Activated T-helper 17 cell treated with anti-CD3 and anti-CD28 coated beads, Interleukin-2, amount 50 U/mL, for 72 hours (primary cell): ENCODE measurements around the gene ZNF91. TPM values are rescaled to one million over a fixed set of nuclear protein-coding genes. Genes with fewer than 3 reads are reported as not detected.
A peak's percentile ranks its signal among the peaks of the same experiment; 100 is the strongest.
"Not testable (repeated sequence)": the region's sequence is repeated elsewhere in the genome, so short reads cannot be mapped to it uniquely, and the experiment has no call there.

Experiments
- ATAC-seq: fragments of 150-1000 bp; cut with Tn5 transposase; replicated peaks from 2 replicates; pipeline ENCODE4 v1.10.0; 2021; ENCODE audit warnings: mild to moderate bottlenecking, moderate library complexity
- H3K27ac Mint-ChIP-seq: one replicate; pipeline ENCODE4 v1.8.0; 2022; ENCODE audit warnings: mixed read lengths
- H3K27me3 Mint-ChIP-seq: one replicate; pipeline ENCODE4 v1.8.0; 2022; ENCODE audit warnings: mixed read lengths
- H3K36me3 Mint-ChIP-seq: one replicate; pipeline ENCODE4 v1.8.0; 2022; ENCODE audit warnings: low read depth, mild to moderate bottlenecking, mixed read lengths
- H3K4me1 Mint-ChIP-seq: one replicate; pipeline ENCODE4 v1.8.0; 2022; ENCODE audit warnings: mixed read lengths
- H3K4me3 Mint-ChIP-seq: one replicate; pipeline ENCODE4 v1.8.0; 2022; ENCODE audit warnings: mild to moderate bottlenecking, mixed read lengths
- H3K9me3 Mint-ChIP-seq: one replicate; pipeline ENCODE4 v1.8.0; 2022; ENCODE audit warnings: mixed read lengths
- total RNA-seq, 2 donors: library from RNA; stranded (reverse); gene quantifications; one replicate each; pipeline ENCODE4 v1.2.3, GENCODE V29; 2022

The ZNF91 gene
- total RNA-seq, 2 donors from 2014 or later: 23.7 to 39.9 TPM

DNA sequence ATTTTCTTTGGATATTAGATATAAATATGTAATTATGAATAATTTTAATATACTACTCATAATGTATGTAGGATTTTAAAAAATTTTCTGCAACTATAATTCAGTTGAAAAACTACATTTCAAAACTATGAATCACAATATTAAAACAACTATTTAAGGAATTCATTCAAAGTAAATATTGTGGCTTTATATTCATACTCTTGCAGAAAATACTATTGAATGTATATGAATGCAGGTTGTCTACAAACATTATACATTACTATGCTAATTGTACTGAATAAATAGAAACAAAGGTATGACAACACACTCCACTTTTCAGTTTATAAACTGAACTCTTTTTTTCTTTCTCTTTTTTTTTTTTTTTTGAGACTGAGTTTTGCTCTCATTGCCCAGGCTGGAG is 14.2 kb downstream of the ZNF91 start:
- Mint-ChIP-seq H3K4me3 (no peak overlapping the region), H3K36me3 (peaks cover 98% of the 10 kb centered on the region), H3K27me3 (no peaks in the 10 kb centered on the region), H3K4me1 (no peaks in the 10 kb centered on the region), H3K9me3 (peaks cover 11% of the 10 kb centered on the region), H3K27ac (no peak overlapping the region)
- no peak for ATAC-seq

DNA sequence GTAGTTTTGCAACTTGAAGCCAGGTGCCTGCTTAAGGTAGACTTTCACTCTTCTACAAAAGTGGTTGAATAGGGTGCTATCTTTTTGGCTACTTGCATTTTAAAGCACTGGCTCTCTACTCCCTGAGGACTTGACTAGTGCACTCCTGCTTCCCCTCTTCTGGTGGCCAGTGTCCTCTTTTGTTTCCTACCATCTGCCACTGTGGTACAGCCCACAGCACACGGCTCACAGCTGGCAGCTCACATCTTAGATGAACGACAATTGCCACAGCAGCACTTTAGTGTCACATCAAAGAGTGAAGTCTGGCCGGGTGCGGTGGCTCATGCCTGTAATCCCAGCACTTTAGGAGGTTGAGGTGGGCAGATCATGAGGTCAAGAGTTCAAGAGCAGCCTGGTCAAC is 15.6 kb downstream of the ZNF91 start:
- not testable (repeated sequence) for ATAC-seq, H3K9me3 Mint-ChIP-seq, H3K27me3 Mint-ChIP-seq, H3K27ac Mint-ChIP-seq, H3K4me1 Mint-ChIP-seq
- Mint-ChIP-seq H3K4me3 (peak overlapping the region; percentile 39), H3K36me3 (peaks cover 98% of the 10 kb centered on the region)

DNA sequence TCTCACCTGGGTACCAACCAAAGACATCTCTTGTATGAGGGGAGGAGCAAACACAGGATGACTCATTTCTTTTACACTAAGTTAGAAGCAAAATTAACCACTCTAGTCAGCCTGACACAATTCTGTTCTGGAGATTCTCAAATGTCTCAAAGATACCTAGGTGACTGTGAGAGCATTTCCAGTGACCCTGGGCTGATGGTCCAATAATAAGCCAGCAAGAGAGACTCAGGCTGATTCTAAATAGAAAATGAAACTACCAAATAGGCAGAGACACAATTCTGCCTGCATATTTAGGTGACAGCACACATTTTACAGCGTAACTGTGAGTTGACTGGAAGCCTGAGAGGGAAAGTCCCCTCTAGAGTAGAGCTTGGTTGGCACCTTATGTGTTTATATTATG is 16.3 kb downstream of the ZNF91 start:
- Mint-ChIP-seq H3K9me3 (peaks cover 6% of the 10 kb centered on the region), H3K27me3 (no peaks in the 10 kb centered on the region), H3K4me3 (peak overlapping the region; percentile 39), H3K36me3 (peaks cover 98% of the 10 kb centered on the region), H3K27ac (no peak overlapping the region), H3K4me1 (no peaks in the 10 kb centered on the region)
- ATAC-seq: peak; percentile 83

DNA sequence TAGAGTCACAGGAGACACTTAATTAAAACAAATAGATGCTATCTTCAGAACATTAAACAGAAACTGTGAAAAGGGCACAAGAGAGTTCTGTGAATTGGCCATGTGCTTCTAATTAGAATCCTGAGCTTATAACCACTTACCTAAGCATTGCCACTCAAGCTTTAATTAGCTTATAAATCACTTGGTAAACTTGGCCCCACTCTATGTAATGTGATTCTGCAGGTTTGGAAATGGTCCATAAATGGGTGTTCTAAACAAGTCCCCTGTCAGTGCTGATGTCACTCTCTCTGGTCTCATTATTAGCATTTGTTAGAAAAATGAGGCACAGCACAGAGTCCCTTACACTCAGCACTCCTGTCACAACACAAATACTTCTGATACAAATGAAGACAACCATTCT is 18.0 kb downstream of the ZNF91 start:
- no peak for ATAC-seq
- Mint-ChIP-seq H3K27ac (no peak overlapping the region), H3K9me3 (peaks cover 2% of the 10 kb centered on the region), H3K4me3 (no peak overlapping the region), H3K4me1 (no peaks in the 10 kb centered on the region), H3K36me3 (peaks cover 98% of the 10 kb centered on the region), H3K27me3 (no peaks in the 10 kb centered on the region)

DNA sequence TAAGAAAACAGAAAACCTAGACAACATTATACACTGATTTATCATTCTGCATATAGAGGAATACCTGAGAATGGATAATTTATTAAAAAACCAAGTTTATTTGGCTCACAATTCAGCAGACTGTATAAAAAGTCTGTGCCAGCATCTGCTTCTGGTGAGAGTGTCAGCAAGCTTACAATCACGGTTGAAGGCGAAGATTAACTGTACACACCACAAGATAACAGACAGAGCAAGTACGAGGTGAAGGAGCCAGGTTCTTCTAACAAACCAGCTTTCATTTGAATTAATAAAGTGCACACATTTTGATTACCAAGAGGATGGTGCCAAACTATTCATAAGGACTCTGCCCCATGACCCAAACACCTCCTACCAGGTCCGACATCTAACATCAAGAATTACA is 28.8 kb downstream of the ZNF91 start:
- Mint-ChIP-seq H3K27ac (no peak overlapping the region), H3K36me3 (peaks cover 99% of the 10 kb centered on the region), H3K4me1 (no peaks in the 10 kb centered on the region), H3K9me3 (peaks cover 4% of the 10 kb centered on the region), H3K4me3 (no peak overlapping the region), H3K27me3 (no peaks in the 10 kb centered on the region)
- ATAC-seq: no peak

DNA sequence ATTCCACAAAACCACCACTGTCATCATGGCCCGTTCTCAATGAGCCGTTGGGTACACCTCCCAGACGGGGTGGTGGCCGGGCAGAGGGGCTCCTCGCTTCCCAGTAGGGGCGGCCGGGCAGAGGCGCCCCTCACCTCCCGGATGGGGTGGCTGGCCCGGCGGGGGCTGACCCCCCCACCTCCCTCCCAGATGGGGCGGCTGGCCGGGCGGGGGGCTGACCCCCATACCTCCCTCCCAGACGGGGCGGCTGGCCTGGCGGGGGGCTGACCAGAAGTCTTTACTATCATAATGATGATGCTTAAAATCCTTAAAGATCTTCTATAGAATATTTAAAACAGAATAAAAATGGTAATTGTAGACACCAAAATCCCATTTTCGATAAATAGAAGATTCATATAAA is 29.2 kb downstream of the ZNF91 start:
- H3K27ac Mint-ChIP-seq, H3K9me3 Mint-ChIP-seq, H3K27me3 Mint-ChIP-seq, H3K4me1 Mint-ChIP-seq, ATAC-seq, H3K4me3 Mint-ChIP-seq: not testable (repeated sequence)
- H3K36me3 Mint-ChIP-seq: peaks cover 99% of the 10 kb centered on the region

DNA sequence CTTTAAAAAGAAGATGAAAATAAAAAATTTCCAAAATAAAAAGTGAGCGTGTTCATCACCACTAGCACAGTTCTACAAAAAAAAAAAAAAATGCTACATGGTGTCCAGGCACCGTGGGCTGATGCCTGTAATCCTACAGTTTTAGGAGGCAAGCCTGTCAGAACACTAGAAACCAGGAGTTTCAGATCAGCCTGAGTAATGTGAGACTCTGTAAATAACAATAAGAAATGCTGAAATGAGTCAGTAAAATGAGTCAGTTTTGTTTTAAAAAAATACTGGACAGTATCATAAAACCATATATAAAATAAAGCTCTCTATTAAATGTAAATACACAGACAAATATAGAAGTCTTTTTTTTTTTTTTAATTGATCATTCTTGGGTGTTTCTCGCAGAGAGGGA is 30.0 kb downstream of the ZNF91 start:
- H3K4me3 Mint-ChIP-seq: no peak overlapping the region
- H3K27me3 Mint-ChIP-seq: no peaks in the 10 kb centered on the region
- H3K4me1 Mint-ChIP-seq: no peaks in the 10 kb centered on the region
- peak; percentile 57 for ATAC-seq
- peaks cover 99% of the 10 kb centered on the region for H3K36me3 Mint-ChIP-seq
- peaks cover 13% of the 10 kb centered on the region for H3K9me3 Mint-ChIP-seq
- no peak overlapping the region for H3K27ac Mint-ChIP-seq

DNA sequence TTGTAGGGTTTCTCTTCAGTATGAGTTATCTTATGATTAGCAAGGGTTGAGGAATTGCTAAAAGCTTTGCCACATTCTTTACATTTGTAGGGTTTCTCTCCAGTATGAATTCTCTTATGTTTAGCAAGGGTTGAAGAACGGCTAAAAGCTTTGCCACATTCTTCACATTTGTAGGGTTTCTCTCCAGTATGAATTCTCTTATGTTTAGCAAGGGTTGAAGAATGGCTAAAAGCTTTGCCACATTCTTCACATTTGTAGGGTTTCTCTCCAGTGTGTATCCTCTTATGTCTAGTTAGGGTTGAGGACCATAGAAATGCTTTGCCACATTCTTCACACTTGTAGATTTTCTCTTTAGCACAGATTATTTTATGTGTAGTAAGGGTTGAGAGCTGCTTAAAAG is 33.4 kb downstream of the ZNF91 start:
- Mint-ChIP-seq H3K36me3 (peaks cover 88% of the 10 kb centered on the region), H3K9me3 (peaks cover 22% of the 10 kb centered on the region)
- not testable (repeated sequence) for H3K27ac Mint-ChIP-seq, H3K4me1 Mint-ChIP-seq, H3K27me3 Mint-ChIP-seq, ATAC-seq, H3K4me3 Mint-ChIP-seq

DNA sequence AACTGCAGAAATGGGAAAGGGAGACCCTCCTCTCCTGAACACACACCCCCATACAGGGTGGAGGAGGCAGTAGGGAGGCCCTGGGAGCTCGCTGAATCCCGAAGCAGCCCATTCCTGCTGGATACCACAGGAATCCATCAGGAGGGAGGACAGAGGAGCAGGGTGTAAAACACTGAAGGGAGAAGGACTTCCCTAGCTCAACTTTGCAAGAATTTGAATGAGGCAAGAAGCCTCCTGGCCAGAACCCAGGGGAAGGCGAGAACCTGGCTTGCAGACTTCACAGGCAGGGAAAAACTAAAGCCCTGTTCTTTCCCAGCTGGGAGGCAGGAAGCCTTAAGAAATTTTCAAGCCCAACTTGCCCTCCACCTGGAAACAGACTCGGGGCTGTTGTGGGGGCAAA is 43.5 kb downstream of the ZNF91 start:
- no peaks in the 10 kb centered on the region for H3K4me1 Mint-ChIP-seq
- H3K27me3 Mint-ChIP-seq: no peaks in the 10 kb centered on the region
- no peak overlapping the region for H3K27ac Mint-ChIP-seq
- H3K36me3 Mint-ChIP-seq: peaks cover 96% of the 10 kb centered on the region
- peaks cover 56% of the 10 kb centered on the region for H3K9me3 Mint-ChIP-seq
- H3K4me3 Mint-ChIP-seq: no peak overlapping the region
- no peak for ATAC-seq

DNA sequence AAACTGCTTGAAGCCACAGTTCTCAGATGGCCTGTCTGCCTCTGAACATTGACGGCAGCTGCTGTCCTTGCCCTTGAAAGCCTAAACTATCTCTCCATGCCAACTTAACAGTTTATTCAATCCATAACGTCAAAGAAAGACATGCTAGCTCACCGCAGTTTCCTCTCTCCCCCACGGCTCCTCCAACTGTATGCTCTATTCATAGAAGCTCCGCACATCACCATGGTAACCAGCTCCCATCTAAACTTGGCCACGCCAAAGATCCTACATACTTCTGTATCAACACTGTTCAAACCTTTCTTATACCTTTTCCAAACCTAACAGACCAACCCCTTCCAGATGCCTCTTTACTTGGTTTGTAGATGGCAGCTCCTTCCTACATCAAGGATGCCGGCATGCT is 48.6 kb downstream of the ZNF91 start:
- H3K9me3 Mint-ChIP-seq: peaks cover 55% of the 10 kb centered on the region

DNA sequence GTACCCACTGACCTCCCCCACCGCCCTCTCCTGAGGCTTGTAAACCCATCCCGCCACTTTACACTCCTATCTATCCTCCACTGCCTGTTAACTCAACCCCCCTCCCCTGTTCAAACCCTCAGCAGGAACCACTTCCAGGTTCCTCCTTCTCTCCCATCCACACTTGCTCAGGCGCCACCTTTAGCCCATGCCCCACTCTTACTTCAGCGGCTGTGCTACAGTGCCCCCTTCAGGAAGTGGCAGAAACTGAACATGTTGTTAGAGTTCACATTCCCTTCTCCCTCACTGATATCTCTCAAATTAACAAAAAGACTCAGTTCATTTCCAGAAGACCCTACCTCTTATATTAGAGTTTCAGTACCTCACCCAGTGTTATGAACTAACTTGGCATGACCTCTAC is 49.4 kb downstream of the ZNF91 start:
- no peaks in the 10 kb centered on the region for H3K27me3 Mint-ChIP-seq
- peaks cover 57% of the 10 kb centered on the region for H3K9me3 Mint-ChIP-seq
- H3K4me3 Mint-ChIP-seq: no peak overlapping the region
- H3K36me3 Mint-ChIP-seq: peaks cover 90% of the 10 kb centered on the region
- peaks cover 8% of the 10 kb centered on the region for H3K4me1 Mint-ChIP-seq
- no peak overlapping the region for H3K27ac Mint-ChIP-seq
- no peak for ATAC-seq

More for the DNA sequence above, 48.6 kb downstream of the ZNF91 start:
- H3K36me3 Mint-ChIP-seq: peaks cover 95% of the 10 kb centered on the region
- no peak overlapping the region for H3K4me3 Mint-ChIP-seq
- H3K27me3 Mint-ChIP-seq: no peaks in the 10 kb centered on the region
- no peak for ATAC-seq
- H3K4me1 Mint-ChIP-seq: peaks cover 8% of the 10 kb centered on the region
- no peak overlapping the region for H3K27ac Mint-ChIP-seq

DNA sequence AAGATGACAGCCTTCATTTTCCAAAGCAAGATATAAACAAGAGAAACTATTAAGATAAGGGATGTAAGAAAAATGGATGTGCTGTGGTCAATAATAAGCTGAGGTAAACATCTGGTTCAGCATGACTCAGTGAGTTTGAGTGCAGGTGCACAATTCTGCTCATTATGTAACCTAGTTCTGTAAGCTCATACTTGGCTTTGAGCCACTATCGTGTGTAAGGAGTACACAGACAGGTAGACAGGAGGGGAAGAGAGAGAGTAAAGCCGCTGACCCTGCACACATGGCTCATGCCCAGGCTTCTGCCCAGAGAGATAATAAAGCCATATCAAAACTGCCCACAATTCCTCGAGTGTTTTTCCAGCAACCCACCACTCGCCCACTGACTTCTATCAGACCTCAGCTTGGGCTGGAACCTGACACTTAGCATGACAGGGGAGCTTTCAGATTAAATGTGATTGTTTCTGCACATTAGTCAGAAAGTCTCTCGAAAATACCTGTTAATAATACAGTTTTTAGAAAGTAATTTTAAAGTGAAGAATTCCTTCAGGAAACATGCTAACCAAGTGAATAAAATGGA is 51.7 kb downstream of the ZNF91 start:
- Mint-ChIP-seq H3K36me3 (peaks cover 91% of the 10 kb centered on the region), H3K27ac (no peak overlapping the region), H3K4me1 (peaks cover 8% of the 10 kb centered on the region), H3K27me3 (no peaks in the 10 kb centered on the region), H3K4me3 (no peak overlapping the region), H3K9me3 (peaks cover 62% of the 10 kb centered on the region)
- no peak for ATAC-seq

DNA sequence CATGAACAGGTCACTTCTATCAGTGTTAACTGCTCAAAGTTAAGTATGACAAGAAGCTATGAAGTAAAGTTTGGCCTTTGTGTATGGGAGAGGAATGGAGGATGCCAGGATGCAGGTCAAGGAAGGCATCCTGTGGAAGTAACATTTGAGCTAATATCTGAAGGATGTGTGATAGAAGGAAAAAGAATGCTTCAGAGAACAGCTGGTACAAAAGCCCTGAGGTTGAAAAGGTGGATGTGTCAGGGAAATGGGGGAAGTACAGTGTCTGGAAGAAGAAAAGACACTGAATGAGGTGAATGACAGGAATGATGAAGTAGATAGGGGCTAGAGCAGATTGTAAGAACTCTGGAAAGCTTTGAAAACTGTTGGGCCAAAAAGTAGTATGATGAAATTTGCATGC is 67.1 kb downstream of the ZNF91 start:
- peaks cover 18% of the 10 kb centered on the region for H3K36me3 Mint-ChIP-seq
- H3K27me3 Mint-ChIP-seq: no peaks in the 10 kb centered on the region
- no peak for ATAC-seq
- no peak overlapping the region for H3K27ac Mint-ChIP-seq
- H3K4me1 Mint-ChIP-seq: peaks cover 17% of the 10 kb centered on the region
- peaks cover 40% of the 10 kb centered on the region for H3K9me3 Mint-ChIP-seq
- H3K4me3 Mint-ChIP-seq: no peak overlapping the region

DNA sequence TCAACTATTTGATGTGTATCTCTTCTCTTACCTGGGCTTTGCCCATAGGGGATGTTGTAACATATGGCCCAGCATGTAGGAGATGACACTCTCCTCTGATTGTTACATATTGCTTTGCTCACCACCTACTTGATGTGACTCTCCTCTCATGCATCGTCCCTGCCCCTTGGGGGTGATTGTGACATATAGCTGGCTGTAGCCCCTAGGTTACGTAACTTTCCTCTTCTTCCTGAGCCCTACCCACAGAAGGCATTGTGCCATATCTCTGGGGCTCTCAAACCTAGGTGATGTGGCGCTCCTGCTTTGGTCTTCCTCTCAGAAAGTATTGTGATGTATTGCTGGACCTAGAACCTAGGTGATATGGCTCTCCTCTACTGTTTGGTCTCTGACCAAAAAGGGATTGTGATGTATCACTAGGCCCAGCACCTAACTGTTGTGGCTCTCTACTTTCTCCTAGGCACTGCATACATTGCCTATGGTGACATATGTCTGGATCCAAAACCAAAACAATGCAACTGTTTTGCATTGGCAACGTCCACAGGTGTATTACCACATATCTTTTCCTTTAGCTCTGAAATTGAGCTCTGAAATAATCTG is 73.2 kb downstream of the ZNF91 start:
- Mint-ChIP-seq H3K9me3 (peaks cover 38% of the 10 kb centered on the region), H3K36me3 (no peaks in the 10 kb centered on the region), H3K27me3 (no peaks in the 10 kb centered on the region), H3K27ac (no peak overlapping the region), H3K4me1 (peaks cover 12% of the 10 kb centered on the region), H3K4me3 (no peak overlapping the region)
- no peak for ATAC-seq

DNA sequence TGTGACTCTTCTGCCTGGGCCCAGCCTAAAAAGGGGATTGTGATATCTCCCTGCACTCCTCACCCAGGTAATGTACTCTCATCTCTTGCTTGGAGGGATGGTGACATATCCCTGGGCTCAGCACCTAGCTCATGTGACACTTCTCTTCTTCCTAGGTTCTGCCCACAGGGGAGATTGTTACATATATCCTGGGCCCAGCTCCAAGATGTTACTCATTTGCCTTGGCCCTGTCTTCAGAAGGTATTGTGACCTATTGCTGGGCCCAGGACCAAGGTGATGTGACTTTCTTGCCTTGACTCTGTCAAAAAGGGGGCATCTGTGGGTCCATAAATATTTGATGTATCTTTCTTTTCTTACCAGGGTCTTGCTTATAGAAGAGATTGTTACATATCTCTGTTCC is 73.9 kb downstream of the ZNF91 start:
- not testable (repeated sequence) for H3K27ac Mint-ChIP-seq, H3K27me3 Mint-ChIP-seq, H3K36me3 Mint-ChIP-seq, H3K4me3 Mint-ChIP-seq, ATAC-seq
- H3K4me1 Mint-ChIP-seq: peaks cover 12% of the 10 kb centered on the region
- peaks cover 38% of the 10 kb centered on the region for H3K9me3 Mint-ChIP-seq

DNA sequence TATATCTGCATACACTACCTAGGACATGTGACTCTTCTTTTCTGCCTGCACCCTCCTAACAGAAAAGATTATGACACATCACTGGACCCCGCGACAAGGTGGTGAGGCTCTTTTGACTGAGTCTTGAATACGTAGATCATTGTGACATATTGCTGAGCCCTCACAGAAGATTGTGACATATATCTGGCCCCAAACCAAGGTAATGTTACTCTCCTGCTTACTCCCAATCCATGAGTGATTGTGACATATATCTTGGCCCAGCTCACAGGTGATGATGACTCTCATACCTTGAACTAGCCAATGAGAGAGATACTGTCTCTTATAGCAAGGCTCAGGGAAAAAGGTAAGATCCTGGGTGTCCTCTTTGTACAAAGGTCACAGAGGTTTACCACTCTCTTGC is 75.7 kb downstream of the ZNF91 start:
- peaks cover 30% of the 10 kb centered on the region for H3K9me3 Mint-ChIP-seq
- H3K27me3 Mint-ChIP-seq, H3K36me3 Mint-ChIP-seq, H3K27ac Mint-ChIP-seq, H3K4me1 Mint-ChIP-seq, ATAC-seq, H3K4me3 Mint-ChIP-seq: not testable (repeated sequence)
